K562 (cell line): ENCODE data around the gene ANO8.

ENCODE experiments used
- ATF1 ChIP-seq, 2 experiments: fragments of 450-650 bp in 1 of 2; IDR thresholded peaks; 2 replicates each; pipeline ENCODE4 v1.6.1; 2016; ENCODE audit warnings: missing compliant biosample characterization in 1 of 2, missing genetic modification characterization in 1 of 2
- GATAD2A ChIP-seq: fragments of 450-650 bp; IDR thresholded peaks from 2 replicates; pipeline ENCODE4 v1.6.1; 2017
- HCFC1 ChIP-seq: IDR thresholded peaks from 2 replicates; pipeline ENCODE4 v1.6.1; 2012; ENCODE audit warnings: low read depth, low read length, improper control_type of control experiment
- SAP30 ChIP-seq: fragments of 200-600 bp; sonication (generic); IDR thresholded peaks from 2 replicates; pipeline ENCODE4 v1.6.1; 2012; ENCODE audit warnings: borderline replicate concordance, low read depth, mild to moderate bottlenecking, moderate library complexity, low read length, control low read depth, inconsistent platforms; ENCODE audit not compliant: insufficient read depth, poor library complexity, severe bottlenecking

- no peak for TF ChIP-seq SAP30
- TF ChIP-seq HCFC1: no peak
- no peak for TF ChIP-seq ATF1 (CRISPR knock-in tag; IDR thresholded peaks at IDR 0.05)
- TF ChIP-seq ATF1 (tag; IDR thresholded peaks at IDR 0.05): no peak
- TF ChIP-seq GATAD2A: no peak
These were observed 7.5 kb downstream of the ANO8 start for GRCh38 chr19:17327068-17327653.
